22Rv1 (cell line): ENCODE measurements around the gene PLXNB2.

Experiments
- H3K27ac ChIP-seq: fragments of 450-650 bp; 2 replicates; pipeline ENCODE4 v1.5.1; 2017
- CTCF ChIP-seq: fragments of 450-650 bp; IDR thresholded peaks from 2 replicates; pipeline ENCODE4 v1.5.1; 2017; ENCODE audit warnings: mild to moderate bottlenecking
- ZFX ChIP-seq: fragments of 450-650 bp; IDR thresholded peaks from 2 replicates; pipeline ENCODE4 v1.6.1; 2017; ENCODE audit warnings: antibody characterized with exemption, borderline replicate concordance

PLXNB2 gene

GRCh38 chr22:50253941-50254340 lies 53.5 kb downstream of the PLXNB2 start:
- TF ChIP-seq ZFX (no peak), CTCF (no peak)
- H3K27ac ChIP-seq, result peak overlapping the region; percentile 56

DNA sequence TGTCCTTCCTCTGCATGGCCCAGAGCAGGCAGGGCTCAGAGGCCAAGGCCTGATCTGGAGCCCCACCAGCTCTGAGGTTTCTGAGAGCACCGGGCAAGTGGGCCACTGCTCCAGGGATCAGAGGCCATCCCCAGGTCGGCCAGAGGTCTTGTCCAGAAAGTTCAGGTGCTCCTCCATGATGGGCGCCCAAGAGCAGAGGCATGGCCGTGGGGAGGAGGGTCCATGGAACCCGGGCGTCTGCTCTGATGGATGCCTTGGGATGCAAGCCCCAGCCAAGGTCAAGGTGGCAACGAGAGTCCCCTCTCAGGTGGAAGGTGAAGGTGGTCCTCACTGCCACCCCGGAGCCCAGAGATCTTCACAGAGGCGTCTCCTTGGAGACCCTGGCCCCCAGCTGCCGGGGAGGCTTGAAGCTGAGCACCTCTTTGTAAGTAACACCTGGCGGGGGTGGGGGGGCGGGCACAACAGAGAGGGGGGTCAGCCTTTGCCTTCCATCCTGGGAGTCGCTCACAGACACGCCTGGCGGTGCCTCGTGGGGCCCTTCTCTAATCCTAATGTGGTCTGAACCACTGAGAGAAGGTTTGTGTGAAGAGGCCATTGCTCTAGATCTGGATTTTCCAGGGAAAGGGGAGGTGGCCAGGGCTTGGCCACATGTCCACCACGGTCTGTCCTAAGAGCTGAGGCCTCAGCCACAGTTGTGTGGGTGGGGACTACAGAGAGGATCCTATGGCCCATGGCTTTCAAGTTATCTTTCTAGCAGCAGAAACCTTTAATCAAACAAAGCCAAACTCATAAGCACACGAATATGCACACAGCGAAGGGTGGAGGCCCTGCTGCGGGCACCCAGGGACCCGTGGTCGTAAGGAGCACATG lies 54.2 kb downstream of the PLXNB2 start:
- peak overlapping the region; percentile 92 for H3K27ac ChIP-seq
- no peak for TF ChIP-seq CTCF
- no peak for TF ChIP-seq ZFX

GRCh38 chr22:50252082-50253045 lies 55.1 kb downstream of the PLXNB2 start:
- H3K27ac ChIP-seq, result peak overlapping the region; percentile 92
- TF ChIP-seq ZFX (no peak), CTCF (peak; percentile 77)

- peak overlapping the region; percentile 92 for H3K27ac ChIP-seq
- TF ChIP-seq ZFX, result no peak
- TF ChIP-seq CTCF, result no peak
Measured at GRCh38 chr22:50251477-50252081, 55.9 kb downstream of the PLXNB2 start.

GRCh38 chr22:50250555-50251476 lies 56.6 kb downstream of the PLXNB2 start, which contains the start of gene HDAC10:
Gene HDAC10, minus strand, starts transcription at chr22:50251265. Its CDS starts 233 bp downstream, at chr22:50251032.
- peak within 1 kb of the TSS; percentile 92 for H3K27ac ChIP-seq
- no peak for TF ChIP-seq CTCF
- TF ChIP-seq ZFX, result no peak

GRCh38 chr22:50250249-50250554 lies 57.2 kb downstream of the PLXNB2 start:
- peak overlapping the region; percentile 92 for H3K27ac ChIP-seq

More at GRCh38 chr22:50250249-50250554, 57.2 kb downstream of the PLXNB2 start:
- TF ChIP-seq CTCF (no peak), ZFX (no peak)
